Retina (tissue), 1 donor: ENCODE results near the gene TXNIP.

Source experiments
- DNase-seq: peaks from one replicate; pipeline ENCODE4 v3.0.0-alpha.2; 2016

TXNIP gene

GRCh38 chr1:145961425-145962156 is 34.8 kb downstream of the TXNIP start:
- DNase-seq = peak; percentile 74

DNA sequence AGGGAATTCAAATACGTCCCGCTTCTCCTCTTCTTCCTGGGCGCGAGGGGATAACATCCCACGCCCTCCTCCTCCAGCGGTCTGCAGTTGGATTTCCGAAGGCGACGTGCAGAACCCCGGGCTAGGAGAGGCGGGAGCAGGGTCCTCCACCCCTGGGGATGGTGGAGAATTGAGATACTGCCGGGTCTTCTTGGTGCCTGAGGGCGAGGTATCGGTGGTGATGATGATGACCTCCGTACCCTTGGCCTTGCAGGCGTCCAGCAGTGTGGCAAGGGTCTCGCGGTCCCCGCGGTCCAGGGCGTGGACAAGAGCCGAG is 35.3 kb downstream of the TXNIP start:
- DNase-seq = no peak

GRCh38 chr1:145960468-145961108 is 35.8 kb downstream of the TXNIP start:
- peak; percentile 96 for DNase-seq

DNA sequence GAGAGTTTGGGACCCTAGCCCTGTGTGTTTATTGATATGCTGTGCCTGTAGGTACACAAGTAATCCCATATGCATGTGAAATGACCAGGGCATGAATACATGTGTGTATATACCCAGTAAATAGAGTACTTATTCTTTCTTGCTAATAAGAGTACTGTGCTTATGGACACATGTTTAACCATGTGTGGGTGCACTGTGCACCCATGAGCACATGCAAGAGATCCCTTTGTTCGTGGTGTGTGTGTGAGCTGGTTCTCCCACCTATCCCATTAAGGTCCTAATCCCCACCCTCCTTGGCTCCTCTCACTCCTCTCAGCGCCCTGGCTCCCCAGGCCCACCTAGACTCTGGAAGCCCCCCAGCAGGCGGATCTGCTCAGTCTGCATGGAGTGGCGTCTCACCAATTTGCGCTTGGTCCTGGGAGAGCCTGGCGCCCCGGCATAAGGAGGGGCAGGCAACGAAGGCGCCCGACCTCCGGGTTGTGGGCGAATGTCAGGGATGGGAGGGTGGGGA is 36.4 kb downstream of the TXNIP start:
- DNase-seq = no peak

GRCh38 chr1:145959333-145959732 is 37.0 kb downstream of the TXNIP start:
- DNase-seq = no peak

GRCh38 chr1:145958734-145959133 is 37.6 kb downstream of the TXNIP start:
- no peak for DNase-seq

- peak; percentile 96 for DNase-seq
Observed at GRCh38 chr1:145957443-145958319, 38.7 kb downstream of the TXNIP start, which contains the start of gene LIX1L. Gene LIX1L (minus strand): TSS chr1:145958017. CDS start chr1:145957927, 90 bp downstream.

GRCh38 chr1:145956781-145957442 is 39.5 kb downstream of the TXNIP start:
- DNase-seq = peak; percentile 15

DNA sequence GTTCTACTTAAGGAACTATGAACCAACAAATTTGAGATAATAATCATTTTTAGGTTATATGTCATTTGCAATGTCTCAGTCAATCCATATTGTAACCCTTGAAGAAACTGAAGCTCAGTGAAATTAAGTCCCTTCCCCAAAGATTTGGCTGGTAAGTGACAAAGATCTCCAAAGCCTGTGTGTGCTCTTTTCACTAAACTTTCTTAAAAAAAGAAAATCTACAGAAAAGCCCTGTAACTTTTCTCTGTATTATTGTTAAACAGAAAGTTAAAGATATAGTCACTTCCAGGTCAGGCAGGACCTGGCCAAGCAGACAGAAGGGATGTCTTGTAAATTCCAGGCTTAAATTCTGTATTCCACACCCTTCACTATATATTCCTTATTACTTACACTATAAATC is 40.0 kb downstream of the TXNIP start:
- DNase-seq = no peak

DNA sequence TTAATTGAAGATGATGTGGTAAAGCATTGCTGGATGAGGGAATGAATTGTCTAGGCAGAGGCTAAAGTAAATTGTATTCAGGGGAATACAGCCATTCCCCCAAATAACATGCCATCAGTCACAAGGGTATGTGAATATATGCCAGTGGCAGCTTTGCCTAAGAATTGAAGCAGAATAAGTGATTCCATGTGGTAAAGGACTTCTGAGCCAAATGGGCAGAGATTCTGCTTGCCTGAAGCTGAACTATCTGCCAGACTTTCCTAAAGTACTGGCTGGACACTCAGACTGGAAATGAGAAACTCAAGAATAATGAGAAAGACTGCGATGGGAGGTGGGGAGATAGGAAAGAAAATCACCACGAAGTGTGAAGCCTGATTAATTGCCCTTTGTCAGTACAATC is 40.9 kb downstream of the TXNIP start:
- no peak for DNase-seq

GRCh38 chr1:145953861-145954260 is 42.5 kb downstream of the TXNIP start:
- no peak for DNase-seq

- no peak for DNase-seq
Observed at GRCh38 chr1:145952903-145953302, 43.5 kb downstream of the TXNIP start.

DNA sequence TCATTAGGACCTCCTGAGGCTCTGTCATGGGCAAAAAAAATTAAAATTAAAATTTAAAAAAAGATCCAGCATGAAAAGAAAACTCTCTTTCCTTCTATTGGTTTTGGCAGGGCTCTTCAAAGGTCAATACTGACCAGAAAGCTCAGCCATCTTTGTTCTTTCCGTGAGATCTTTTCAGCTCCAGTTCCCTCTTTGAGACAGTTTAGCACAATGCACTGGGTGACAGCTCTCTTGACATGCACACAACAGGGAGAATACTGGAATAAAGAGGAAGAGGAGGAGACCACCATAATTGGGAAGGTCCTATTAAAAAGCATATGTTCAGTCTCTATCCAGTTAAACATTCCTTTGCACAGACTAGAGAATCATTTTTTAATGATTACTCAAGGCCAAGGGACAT is 44.9 kb downstream of the TXNIP start:
- peak; percentile 62 for DNase-seq

- no peak for DNase-seq
Observed at GRCh38 chr1:145949219-145949618, 47.2 kb downstream of the TXNIP start.

- DNase-seq = no peak
Observed at GRCh38 chr1:145947551-145947950, 48.8 kb downstream of the TXNIP start.

GRCh38 chr1:145946477-145946986 is 49.8 kb downstream of the TXNIP start:
- DNase-seq = no peak

DNA sequence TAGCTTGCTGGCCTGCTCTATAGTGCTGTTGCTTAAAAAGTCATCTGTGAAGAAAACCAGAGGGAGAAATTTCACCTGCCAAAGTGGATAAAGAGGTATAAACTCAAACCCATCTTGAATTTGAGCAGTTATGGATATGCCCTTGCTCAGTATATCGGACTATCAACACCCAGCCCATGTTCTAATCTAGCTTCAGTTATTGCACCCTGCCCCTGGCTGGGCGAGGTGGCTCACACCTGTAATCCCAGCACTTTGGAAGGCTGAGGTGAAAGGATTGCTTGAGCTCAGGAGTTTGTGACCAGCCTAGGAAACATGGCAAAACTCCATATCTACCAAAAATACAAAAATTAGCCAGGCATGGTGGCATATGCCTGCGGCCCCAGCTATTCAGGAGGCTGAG is 51.8 kb downstream of the TXNIP start:
- DNase-seq = no peak

GRCh38 chr1:145942871-145943270 is 53.5 kb downstream of the TXNIP start:
- no peak for DNase-seq
